Fibroblast of lung (primary cell): ENCODE results near the gene EPHB4.

Experiments used
- EZH2 ChIP-seq: IDR thresholded peaks from 2 replicates; pipeline ENCODE4 v1.5.1; 2012; ENCODE audit warnings: low read length, control low read depth, mild to moderate bottlenecking; ENCODE audit errors: missing control alignments
- TF ChIP-seq, protein P1 (sequence below), 2 donors: IDR thresholded peaks in 1 of 2; conservative IDR thresholded peaks in 1 of 2; 1 replicate in 1 of 2; 2 replicates in 1 of 2; pipeline ENCODE4 v1.5.1; 2011 to 2012; ENCODE audit warnings: low read length in 2 of 2, control low read depth in 1 of 2, inconsistent platforms in 1 of 2, low read depth in 1 of 2, mild to moderate bottlenecking in 1 of 2

DNA sequence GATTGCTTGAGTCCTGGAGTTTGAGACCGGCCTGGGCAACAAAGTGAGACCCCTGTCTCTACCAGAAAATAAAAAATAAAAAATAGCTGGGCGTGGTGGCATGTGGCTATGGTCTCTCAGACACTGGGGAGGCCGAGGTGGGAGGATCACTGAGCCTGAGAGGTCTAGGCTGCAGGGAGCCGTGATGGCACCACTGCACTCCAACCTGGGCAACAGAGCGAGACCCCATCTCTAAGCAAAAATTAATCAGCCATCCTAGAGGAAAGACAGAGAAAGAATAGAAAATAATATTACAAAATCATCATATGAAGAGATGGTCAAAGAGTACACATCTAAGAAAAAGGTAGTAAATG is 4.9 kb upstream of the EPHB4 start:
- TF ChIP-seq, protein P1, sequence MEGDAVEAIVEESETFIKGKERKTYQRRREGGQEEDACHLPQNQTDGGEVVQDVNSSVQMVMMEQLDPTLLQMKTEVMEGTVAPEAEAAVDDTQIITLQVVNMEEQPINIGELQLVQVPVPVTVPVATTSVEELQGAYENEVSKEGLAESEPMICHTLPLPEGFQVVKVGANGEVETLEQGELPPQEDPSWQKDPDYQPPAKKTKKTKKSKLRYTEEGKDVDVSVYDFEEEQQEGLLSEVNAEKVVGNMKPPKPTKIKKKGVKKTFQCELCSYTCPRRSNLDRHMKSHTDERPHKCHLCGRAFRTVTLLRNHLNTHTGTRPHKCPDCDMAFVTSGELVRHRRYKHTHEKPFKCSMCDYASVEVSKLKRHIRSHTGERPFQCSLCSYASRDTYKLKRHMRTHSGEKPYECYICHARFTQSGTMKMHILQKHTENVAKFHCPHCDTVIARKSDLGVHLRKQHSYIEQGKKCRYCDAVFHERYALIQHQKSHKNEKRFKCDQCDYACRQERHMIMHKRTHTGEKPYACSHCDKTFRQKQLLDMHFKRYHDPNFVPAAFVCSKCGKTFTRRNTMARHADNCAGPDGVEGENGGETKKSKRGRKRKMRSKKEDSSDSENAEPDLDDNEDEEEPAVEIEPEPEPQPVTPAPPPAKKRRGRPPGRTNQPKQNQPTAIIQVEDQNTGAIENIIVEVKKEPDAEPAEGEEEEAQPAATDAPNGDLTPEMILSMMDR (conservative IDR thresholded peaks at IDR 0.05 in 1 of 2, IDR thresholded peaks at IDR 0.05 in 1 of 2; ENCODE audit: low read depth in 1 of 2, low read length in 2 of 2), result no peak
- TF ChIP-seq EZH2, result no peak
